Activated CD4-positive, alpha-beta memory T cell treated with anti-CD3 and anti-CD28 coated beads for 36 hours (primary cell): Measurements from ENCODE around the gene SHH. TPM values are rescaled to one million over a fixed set of nuclear protein-coding genes. Genes with fewer than 3 reads are reported as not detected.

Experiments used
- CTCF ChIA-PET: fragments of 350-600 bp; sonication (Branson Sonifier 250); formaldehyde crosslinking; loops from one replicate; lab custom pipeline; 2021; ENCODE audit warnings: antibody characterized with exemption, inconsistent platforms; lab: Charles Lee
- POLR2A ChIA-PET: fragments of 350-600 bp; sonication (Branson Sonifier 250); formaldehyde crosslinking; loops from one replicate; lab custom pipeline; 2021; ENCODE audit warnings: antibody characterized with exemption; lab: Charles Lee
- DNase-seq: peaks from one replicate; pipeline ENCODE4 v3.0.0-alpha.2; 2020
- H3K27ac Mint-ChIP-seq: one replicate; pipeline ENCODE4 v1.8.0; 2021; ENCODE audit warnings: mixed read lengths
- H3K27me3 Mint-ChIP-seq: one replicate; pipeline ENCODE4 v1.8.0; 2021; ENCODE audit warnings: mixed read lengths
- H3K36me3 Mint-ChIP-seq: one replicate; pipeline ENCODE4 v1.8.0; 2021; ENCODE audit warnings: mixed read lengths
- H3K4me1 Mint-ChIP-seq: one replicate; pipeline ENCODE4 v1.8.0; 2021; ENCODE audit warnings: low read depth, mixed read lengths
- H3K4me3 Mint-ChIP-seq: one replicate; pipeline ENCODE4 v1.8.0; 2021; ENCODE audit warnings: mild to moderate bottlenecking, mixed read lengths
- H3K9me3 Mint-ChIP-seq: one replicate; pipeline ENCODE4 v1.8.0; 2021; ENCODE audit warnings: mixed read lengths
- intact Hi-C: fragments of 100-400 bp; cut with micrococcal nuclease; formaldehyde crosslinking; loops from one replicate; pipeline ENCODE4 v1.15.1; 2023
- total RNA-seq, 2 experiments: library from RNA; stranded (reverse); gene quantifications; one replicate each; pipeline ENCODE4 v1.2.3, GENCODE V29; 2021

SHH gene
- total RNA-seq, 2 experiments from 2014 or later, result not detected

DNA sequence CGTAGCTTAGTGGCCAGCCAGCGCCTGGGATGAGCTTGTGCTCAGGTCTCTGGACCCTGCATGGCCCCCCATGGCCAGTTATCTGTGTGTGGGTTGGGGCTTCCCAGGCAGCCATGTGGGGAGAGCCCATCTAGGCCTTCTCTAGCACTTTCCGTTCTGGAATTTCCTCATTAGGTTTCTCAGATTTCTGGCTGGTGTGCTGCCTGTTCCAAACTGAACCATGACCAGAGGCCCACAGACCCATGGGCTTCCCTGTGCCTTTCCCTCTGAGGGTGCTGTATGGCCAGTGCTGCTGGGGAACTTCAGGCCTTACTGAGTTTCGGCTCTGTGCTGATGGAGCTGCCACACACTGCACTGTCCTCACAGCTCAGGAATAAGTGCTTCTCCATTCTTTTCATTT, 50.2 kb downstream of the SHH start:
- H3K4me1 Mint-ChIP-seq, result peaks cover 52% of the 10 kb centered on the region
- no peak overlapping the region for H3K4me3 Mint-ChIP-seq
- H3K27me3 Mint-ChIP-seq, result no peaks in the 10 kb centered on the region
- CTCF ChIA-PET, result interaction anchor here (0.7 to 1.7 kb wide), 3 partner anchors 28 to 834 kb away, joined by 3 to 8 read pairs (median 4); no protein-coding TSS in a partner anchor
- DNase-seq, result no peak
- POLR2A ChIA-PET, result no interaction called here
- H3K27ac Mint-ChIP-seq, result peak overlapping the region; percentile 18
- intact Hi-C loops, result loop anchor here (10.0 kb wide), 2 partner anchors 467 to 837 kb away; partner anchors contain the start of gene INSIG1
- peaks cover 34% of the 10 kb centered on the region for H3K36me3 Mint-ChIP-seq
- no peaks in the 10 kb centered on the region for H3K9me3 Mint-ChIP-seq

DNA sequence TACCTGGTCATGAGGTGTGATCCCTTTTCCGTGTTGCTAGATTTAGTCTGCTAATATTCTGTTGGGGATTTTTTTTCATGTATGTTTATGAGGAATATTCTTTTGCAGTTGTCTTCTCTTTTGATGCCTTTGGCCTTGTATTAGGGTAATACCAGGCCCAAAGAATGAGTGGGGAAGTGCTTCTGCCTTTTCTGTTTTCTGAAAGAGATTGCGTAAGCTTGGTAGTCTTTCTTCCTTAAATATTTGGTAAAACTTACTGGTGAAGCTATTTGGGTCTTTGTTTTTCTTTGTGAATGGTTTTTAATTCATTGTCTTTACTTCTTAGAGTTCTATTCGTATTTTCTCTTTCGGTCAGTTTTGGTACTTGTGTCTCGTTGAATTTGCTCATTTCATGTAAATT, 51.1 kb downstream of the SHH start:
- intact Hi-C loops, result loop anchor here (10.0 kb wide), 2 partner anchors 466 to 836 kb away; partner anchors contain the start of gene INSIG1
- no peak for DNase-seq
- ChIA-PET CTCF (interaction anchor here (0.7 to 1.7 kb wide), 2 partner anchors 162 to 381 kb away, joined by 3 to 8 read pairs; no protein-coding TSS in a partner anchor), POLR2A (no interaction called here)
- H3K4me1 Mint-ChIP-seq, result peaks cover 60% of the 10 kb centered on the region
- H3K36me3 Mint-ChIP-seq, result peaks cover 40% of the 10 kb centered on the region
- no peaks in the 10 kb centered on the region for H3K9me3 Mint-ChIP-seq
- H3K27me3 Mint-ChIP-seq, result no peaks in the 10 kb centered on the region
- no peak overlapping the region for H3K4me3 Mint-ChIP-seq
- no peak overlapping the region for H3K27ac Mint-ChIP-seq

DNA sequence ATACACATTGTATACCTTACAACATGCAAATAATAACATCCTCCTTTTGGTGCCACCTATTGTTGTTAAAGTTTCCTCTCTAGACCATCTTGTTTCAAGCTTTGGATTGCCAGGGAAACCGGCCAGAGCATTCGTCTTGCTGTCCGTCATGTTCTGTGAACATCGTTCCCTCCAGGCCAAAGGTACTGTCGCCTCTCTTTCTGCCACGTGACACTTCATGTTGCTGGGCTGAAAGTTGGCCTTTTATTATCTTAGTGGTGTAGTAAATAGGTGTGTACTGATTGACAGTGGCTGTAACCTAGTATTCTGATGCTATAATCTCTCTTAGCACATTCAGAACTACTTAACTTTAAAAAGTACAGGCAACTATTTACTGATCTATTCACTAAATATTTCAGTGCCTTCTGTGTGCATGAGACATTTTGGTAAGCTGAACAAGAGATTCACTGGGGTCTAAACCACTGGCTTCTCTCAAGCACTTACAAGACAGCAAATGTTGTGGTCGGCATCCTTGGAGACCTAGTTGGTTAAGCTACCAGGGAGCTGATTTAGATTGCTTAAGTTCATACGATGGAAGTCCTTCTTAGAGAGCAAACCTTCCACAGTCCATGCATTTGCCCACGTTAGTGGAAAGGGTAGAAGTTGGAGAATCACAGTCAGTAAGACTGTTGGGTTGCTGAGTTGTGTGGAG, 52.4 kb downstream of the SHH start:
- Mint-ChIP-seq H3K36me3 (peaks cover 36% of the 10 kb centered on the region), H3K27me3 (no peaks in the 10 kb centered on the region), H3K27ac (no peak overlapping the region), H3K4me1 (peaks cover 65% of the 10 kb centered on the region), H3K4me3 (no peak overlapping the region), H3K9me3 (no peaks in the 10 kb centered on the region)
- DNase-seq, result no peak
- POLR2A ChIA-PET, result no interaction called here
- CTCF ChIA-PET, result interaction anchor here (1.0 kb wide), 1 partner anchor 161 kb away, joined by 3 read pairs; no protein-coding TSS in a partner anchor
- intact Hi-C loops, result loop anchor here (10.0 kb wide), 2 partner anchors 465 to 835 kb away; partner anchors contain the start of gene INSIG1

DNA sequence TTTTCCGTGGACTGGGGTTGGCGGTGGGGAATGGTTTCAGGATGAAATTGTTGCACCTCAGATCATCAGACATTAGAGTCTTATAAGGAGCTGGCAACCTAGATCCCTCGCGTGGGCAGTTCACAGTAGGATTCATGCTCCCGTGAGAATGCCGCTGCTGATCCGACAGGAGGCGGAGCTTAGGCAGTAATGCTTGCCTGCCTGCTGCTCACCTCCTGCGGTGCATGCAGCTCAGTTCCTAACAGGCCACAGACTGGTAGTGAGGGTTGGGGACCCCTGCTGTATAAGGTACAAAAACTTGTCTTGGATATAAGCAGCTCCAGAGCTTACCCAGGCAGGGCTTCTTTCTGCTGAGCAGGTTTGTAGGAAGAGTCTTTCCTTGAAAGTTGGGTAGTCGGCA, 53.9 kb downstream of the SHH start:
- intact Hi-C loops, result no loop called here
- Mint-ChIP-seq H3K9me3 (no peaks in the 10 kb centered on the region), H3K4me3 (no peak overlapping the region), H3K4me1 (peaks cover 64% of the 10 kb centered on the region), H3K36me3 (peaks cover 25% of the 10 kb centered on the region), H3K27me3 (no peaks in the 10 kb centered on the region), H3K27ac (peak overlapping the region; percentile 7)
- ChIA-PET CTCF (interaction anchor here (1.7 kb wide), 1 partner anchor 160 kb away, joined by 6 read pairs; no protein-coding TSS in a partner anchor), POLR2A (no interaction called here)
- no peak for DNase-seq

DNA sequence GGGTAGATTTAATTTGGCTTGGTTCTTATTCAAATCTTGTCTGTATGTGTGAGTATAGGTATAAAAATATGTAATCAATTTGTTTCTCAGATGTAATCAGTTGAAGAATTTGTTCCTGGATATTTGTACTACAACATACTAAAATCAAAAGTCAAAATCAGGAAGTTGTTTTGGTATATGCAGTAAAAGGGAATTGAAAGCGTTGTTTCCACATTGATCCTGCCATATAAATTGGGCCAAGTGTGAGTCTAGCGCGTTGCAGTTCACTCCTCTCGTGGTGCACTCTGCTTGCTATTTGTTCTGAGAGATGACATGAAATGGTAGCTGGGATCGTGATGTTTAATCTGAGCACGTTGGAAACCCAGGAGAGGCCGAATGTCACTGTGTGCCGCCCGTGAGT, 55.9 kb downstream of the SHH start:
- no peaks in the 10 kb centered on the region for H3K27me3 Mint-ChIP-seq
- POLR2A ChIA-PET, result interaction anchor here (0.9 kb wide), 1 partner anchor 11 kb away, joined by 3 read pairs; no protein-coding TSS in a partner anchor
- DNase-seq, result no peak
- peaks cover 19% of the 10 kb centered on the region for H3K36me3 Mint-ChIP-seq
- no peak overlapping the region for H3K4me3 Mint-ChIP-seq
- intact Hi-C loops, result no loop called here
- no peak overlapping the region for H3K27ac Mint-ChIP-seq
- no peaks in the 10 kb centered on the region for H3K9me3 Mint-ChIP-seq
- H3K4me1 Mint-ChIP-seq, result peaks cover 63% of the 10 kb centered on the region
- CTCF ChIA-PET, result interaction anchor here (0.6 to 1.0 kb wide), 2 partner anchors 36 to 157 kb away, joined by 3 to 4 read pairs; no protein-coding TSS in a partner anchor

DNA sequence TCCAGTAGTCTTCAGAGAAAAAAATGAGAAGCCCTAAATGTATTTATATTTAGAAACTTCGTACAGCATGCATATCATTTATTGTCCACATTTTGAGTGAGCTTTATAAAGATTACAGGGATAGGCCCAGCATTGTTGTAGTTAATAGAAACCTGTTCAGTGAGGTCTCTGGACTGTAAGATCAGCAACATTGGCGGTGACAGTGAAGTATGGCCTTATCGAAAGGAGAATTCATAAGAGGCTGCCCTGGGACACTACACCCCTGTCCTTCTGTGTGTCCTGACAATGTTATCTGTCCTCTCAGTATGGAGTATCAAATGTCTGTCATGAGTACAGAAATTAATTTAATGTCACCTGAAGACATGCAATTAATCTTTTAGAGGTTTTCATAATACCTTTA, 57.2 kb downstream of the SHH start:
- Mint-ChIP-seq H3K9me3 (no peaks in the 10 kb centered on the region), H3K4me1 (peaks cover 63% of the 10 kb centered on the region), H3K4me3 (no peak overlapping the region), H3K36me3 (peaks cover 19% of the 10 kb centered on the region), H3K27me3 (no peaks in the 10 kb centered on the region), H3K27ac (no peak overlapping the region)
- CTCF ChIA-PET, result interaction anchor here (0.8 to 1.8 kb wide), 4 partner anchors 12 to 841 kb away, joined by 3 to 10 read pairs (median 4); no protein-coding TSS in a partner anchor
- intact Hi-C loops, result no loop called here
- DNase-seq, result no peak
- POLR2A ChIA-PET, result interaction anchor here (1.0 kb wide), 1 partner anchor 9 kb away, joined by 4 read pairs; no protein-coding TSS in a partner anchor

DNA sequence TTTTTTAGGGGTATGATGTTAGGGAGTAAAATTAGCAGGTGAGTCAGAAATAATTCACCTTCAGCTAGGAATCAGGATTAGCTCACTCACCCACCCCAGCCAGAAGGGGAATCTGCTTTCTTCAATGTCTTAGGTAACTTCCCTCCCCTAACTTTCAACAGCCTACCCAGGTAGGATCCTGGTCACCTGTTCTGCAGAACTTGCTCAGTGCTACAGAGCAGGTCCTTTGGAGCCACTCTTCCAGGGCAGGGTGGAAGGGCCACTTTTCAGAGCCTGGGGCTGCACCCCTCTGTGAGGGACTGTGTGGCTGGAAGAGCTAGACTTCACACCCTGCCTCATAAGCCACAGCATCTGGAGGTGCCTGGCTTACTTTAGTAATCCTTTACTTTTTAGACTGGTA, 58.1 kb downstream of the SHH start:
- H3K4me1 Mint-ChIP-seq, result peaks cover 69% of the 10 kb centered on the region
- intact Hi-C loops, result no loop called here
- no peaks in the 10 kb centered on the region for H3K27me3 Mint-ChIP-seq
- peaks cover 17% of the 10 kb centered on the region for H3K36me3 Mint-ChIP-seq
- no peaks in the 10 kb centered on the region for H3K9me3 Mint-ChIP-seq
- CTCF ChIA-PET, result interaction anchor here (0.7 to 1.8 kb wide), 4 partner anchors 13 to 841 kb away, joined by 3 to 10 read pairs (median 4); no protein-coding TSS in a partner anchor
- POLR2A ChIA-PET, result interaction anchor here (0.8 to 1.0 kb wide), 2 partner anchors 9 to 10 kb away, joined by 3 to 4 read pairs; no protein-coding TSS in a partner anchor
- H3K4me3 Mint-ChIP-seq, result no peak overlapping the region
- no peak for DNase-seq
- peak overlapping the region; percentile 59 for H3K27ac Mint-ChIP-seq

DNA sequence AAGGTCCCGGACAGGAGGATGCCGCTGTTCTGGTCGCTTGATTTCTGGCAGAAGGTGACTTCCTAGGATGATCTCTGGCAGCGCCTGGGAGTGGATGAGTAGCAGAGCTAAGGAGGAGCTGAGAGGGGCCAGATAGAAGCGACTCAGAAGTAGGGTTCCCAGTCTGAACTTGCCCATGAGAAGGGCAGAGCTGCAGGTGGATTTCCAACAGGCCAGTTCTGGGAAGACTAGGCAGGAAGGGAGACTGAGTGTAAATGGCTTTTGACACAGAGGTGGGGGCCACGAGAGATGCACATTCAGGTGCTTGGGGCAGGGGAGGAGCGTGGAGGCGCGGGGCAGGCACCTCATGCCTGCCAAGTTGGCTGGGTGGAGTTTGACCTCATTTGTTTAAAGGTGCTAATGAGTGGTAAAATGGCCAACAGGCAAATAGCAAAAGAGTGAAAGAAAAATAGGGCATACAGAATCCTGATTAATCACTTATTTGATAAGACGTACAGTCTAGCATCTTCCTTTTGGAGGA, 58.8 kb downstream of the SHH start:
- intact Hi-C loops, result no loop called here
- DNase-seq, result no peak
- ChIA-PET POLR2A (interaction anchor here (0.8 kb wide), 1 partner anchor 10 kb away, joined by 3 read pairs; no protein-coding TSS in a partner anchor), CTCF (interaction anchor here (0.6 to 1.8 kb wide), 3 partner anchors 142 to 826 kb away, joined by 3 to 10 read pairs (median 3); no protein-coding TSS in a partner anchor)
- Mint-ChIP-seq H3K36me3 (peaks cover 15% of the 10 kb centered on the region), H3K4me3 (no peak overlapping the region), H3K27ac (peak overlapping the region; percentile 59), H3K27me3 (no peaks in the 10 kb centered on the region), H3K9me3 (no peaks in the 10 kb centered on the region), H3K4me1 (peaks cover 72% of the 10 kb centered on the region)

DNA sequence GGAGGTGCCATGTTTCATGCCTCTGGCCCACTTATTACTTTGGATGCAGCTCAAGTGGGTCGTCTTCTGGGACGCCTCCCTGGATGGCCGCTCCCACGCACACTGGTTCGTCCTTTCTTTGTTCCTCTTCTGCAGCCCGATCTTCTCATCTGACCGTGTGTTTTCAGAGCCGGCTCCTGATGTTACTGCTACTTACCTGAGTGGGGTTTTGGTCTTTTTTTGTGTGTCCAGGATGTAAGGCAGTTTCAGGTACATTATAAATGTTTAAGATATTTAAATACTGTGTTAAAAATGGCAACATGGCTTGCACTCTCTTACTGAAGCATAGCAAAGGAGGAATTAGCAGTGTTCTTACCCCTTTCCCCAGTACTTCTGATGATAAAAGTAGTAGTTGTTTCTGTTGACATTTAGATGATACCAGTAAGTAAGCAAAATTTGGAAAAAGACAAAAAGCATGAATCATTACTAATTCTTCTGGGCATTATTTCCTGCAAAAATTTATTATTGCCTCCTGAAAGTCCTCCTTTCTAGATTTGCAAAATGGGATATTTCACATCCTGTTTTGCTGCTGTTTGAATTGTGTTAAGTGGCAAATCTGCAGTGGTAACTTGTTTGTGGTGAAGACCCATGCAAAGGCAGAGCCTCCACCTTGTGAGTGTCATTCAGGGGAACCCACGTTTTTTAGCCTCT, 59.4 kb downstream of the SHH start:
- peak overlapping the region; percentile 59 for H3K27ac Mint-ChIP-seq
- intact Hi-C loops, result no loop called here
- CTCF ChIA-PET, result no interaction called here
- peaks cover 16% of the 10 kb centered on the region for H3K36me3 Mint-ChIP-seq
- peaks cover 77% of the 10 kb centered on the region for H3K4me1 Mint-ChIP-seq
- no peak overlapping the region for H3K4me3 Mint-ChIP-seq
- no peak for DNase-seq
- POLR2A ChIA-PET, result interaction anchor here (0.8 kb wide), 1 partner anchor 12 kb away, joined by 3 read pairs; no protein-coding TSS in a partner anchor
- H3K27me3 Mint-ChIP-seq, result no peaks in the 10 kb centered on the region
- H3K9me3 Mint-ChIP-seq, result no peaks in the 10 kb centered on the region

DNA sequence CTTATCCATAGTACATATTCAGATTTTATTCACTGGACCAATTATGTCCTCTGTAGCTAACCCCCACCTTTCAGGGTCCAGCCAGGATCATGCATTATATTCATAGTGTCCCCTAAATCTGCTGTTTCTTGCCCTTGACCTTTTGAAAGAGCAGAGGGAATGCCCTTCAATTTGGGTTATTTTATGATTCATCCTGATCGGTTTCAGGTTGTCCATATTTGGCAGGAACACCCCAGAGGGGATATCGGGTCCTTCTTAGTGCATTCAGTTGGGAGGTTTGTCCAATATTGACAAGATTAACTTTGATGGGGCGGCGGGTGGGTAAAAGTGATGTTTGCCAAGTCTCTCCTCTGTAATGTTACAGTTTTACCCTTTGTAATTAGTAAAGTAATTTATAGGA, 60.9 kb downstream of the SHH start:
- H3K27me3 Mint-ChIP-seq, result no peaks in the 10 kb centered on the region
- ChIA-PET POLR2A (no interaction called here), CTCF (interaction anchor here (1.2 to 1.3 kb wide), 3 partner anchors 15 to 152 kb away, joined by 3 to 5 read pairs (median 4); no protein-coding TSS in a partner anchor)
- no peak overlapping the region for H3K4me3 Mint-ChIP-seq
- H3K27ac Mint-ChIP-seq, result no peak overlapping the region
- H3K9me3 Mint-ChIP-seq, result no peaks in the 10 kb centered on the region
- peaks cover 78% of the 10 kb centered on the region for H3K4me1 Mint-ChIP-seq
- H3K36me3 Mint-ChIP-seq, result peaks cover 11% of the 10 kb centered on the region
- intact Hi-C loops, result no loop called here
- DNase-seq, result no peak

DNA sequence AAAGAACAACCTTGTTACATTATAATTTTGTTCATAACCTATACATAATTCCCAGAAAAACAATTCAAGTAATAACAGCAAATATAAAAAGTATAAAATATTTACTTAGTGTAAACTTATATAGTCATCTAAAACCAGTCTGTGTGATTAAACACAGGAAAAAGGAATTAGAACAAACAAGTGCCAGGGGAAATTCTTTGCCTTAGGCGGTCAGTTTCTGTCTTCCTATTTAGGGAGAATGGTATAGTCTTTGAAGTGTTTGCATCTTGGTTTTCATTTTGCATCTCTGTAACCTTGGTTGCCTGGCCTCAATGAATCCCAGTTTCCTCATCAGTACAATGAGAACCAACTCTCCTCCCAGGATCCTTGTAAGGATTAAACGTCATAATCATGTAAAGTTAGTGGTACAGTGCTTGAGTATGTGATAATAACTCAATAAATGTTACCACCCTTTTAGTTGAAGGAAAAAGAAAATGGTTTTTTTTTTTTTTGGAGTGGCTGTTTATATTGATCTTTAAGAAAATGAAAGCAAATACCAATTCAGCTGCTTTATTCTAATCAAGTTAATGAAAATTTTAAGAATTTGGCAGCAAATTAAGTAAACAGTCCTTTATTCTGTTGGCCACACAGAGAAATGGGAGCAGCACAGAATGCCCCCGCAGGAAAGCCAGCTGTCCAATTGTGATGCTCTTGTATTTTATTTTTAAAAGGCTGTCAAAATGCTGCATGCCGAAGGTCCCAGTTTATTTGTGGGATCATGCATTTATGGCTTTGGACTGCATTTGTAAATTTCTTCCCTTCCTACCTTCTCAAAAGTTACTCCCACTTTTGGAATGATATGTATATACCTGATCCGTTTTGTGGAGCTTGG, 61.8 kb downstream of the SHH start:
- intact Hi-C loops, result no loop called here
- Mint-ChIP-seq H3K9me3 (no peaks in the 10 kb centered on the region), H3K36me3 (peaks cover 16% of the 10 kb centered on the region), H3K4me1 (peaks cover 84% of the 10 kb centered on the region), H3K27me3 (no peaks in the 10 kb centered on the region), H3K27ac (no peak overlapping the region), H3K4me3 (no peak overlapping the region)
- ChIA-PET POLR2A (no interaction called here), CTCF (interaction anchor here (1.2 to 1.3 kb wide), 3 partner anchors 16 to 152 kb away, joined by 3 to 5 read pairs (median 4); no protein-coding TSS in a partner anchor)
- no peak for DNase-seq
